Measurements from ENCODE around the gene ZBTB7B. TPM values are rescaled to one million over a fixed set of nuclear protein-coding genes. Genes with fewer than 3 reads are reported as not detected.

Gene ZBTB7B
- total and polyA plus RNA-seq, 9 of the 15 experiments (the other 6 are each of a cell fraction or from before 2014, with no cell fraction given): 0.04 to 46.5 (median 15.2) TPM

DNA sequence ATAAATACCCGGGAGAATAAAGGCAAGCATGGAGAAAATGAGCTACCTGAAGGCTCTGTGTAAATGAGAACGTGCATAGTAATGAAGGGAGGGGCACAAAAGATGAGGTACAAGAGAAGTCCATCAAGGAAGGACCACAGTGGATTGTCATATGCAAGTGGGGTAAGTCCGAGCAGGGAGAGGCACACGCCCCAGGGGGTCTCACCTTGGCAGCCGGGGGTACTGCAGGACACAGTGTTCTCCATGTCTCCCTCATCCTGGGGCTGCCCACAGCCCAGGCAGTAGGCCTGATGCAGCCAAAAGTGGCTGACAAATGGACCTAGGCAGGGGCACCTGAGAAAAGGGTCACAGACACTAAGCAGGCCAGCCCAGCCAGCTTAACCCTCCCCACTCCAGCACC is 21.0 kb downstream of the ZBTB7B start (continued):
- TF ChIP-seq, protein P1, sequence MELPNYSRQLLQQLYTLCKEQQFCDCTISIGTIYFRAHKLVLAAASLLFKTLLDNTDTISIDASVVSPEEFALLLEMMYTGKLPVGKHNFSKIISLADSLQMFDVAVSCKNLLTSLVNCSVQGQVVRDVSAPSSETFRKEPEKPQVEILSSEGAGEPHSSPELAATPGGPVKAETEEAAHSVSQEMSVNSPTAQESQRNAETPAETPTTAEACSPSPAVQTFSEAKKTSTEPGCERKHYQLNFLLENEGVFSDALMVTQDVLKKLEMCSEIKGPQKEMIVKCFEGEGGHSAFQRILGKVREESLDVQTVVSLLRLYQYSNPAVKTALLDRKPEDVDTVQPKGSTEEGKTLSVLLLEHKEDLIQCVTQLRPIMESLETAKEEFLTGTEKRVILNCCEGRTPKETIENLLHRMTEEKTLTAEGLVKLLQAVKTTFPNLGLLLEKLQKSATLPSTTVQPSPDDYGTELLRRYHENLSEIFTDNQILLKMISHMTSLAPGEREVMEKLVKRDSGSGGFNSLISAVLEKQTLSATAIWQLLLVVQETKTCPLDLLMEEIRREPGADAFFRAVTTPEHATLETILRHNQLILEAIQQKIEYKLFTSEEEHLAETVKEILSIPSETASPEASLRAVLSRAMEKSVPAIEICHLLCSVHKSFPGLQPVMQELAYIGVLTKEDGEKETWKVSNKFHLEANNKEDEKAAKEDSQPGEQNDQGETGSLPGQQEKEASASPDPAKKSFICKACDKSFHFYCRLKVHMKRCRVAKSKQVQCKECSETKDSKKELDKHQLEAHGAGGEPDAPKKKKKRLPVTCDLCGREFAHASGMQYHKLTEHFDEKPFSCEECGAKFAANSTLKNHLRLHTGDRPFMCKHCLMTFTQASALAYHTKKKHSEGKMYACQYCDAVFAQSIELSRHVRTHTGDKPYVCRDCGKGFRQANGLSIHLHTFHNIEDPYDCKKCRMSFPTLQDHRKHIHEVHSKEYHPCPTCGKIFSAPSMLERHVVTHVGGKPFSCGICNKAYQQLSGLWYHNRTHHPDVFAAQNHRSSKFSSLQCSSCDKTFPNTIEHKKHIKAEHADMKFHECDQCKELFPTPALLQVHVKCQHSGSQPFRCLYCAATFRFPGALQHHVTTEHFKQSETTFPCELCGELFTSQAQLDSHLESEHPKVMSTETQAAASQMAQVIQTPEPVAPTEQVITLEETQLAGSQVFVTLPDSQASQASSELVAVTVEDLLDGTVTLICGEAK (IDR thresholded peaks at IDR 0.05): no peak
- TF ChIP-seq, protein P1 (CRISPR knock-in tag; IDR thresholded peaks at IDR 0.05): no peak
- TF ChIP-seq MAFK (IDR thresholded peaks at IDR 0.05; ENCODE audit: low read length) (no peak), PYGO2 (tag; IDR thresholded peaks at IDR 0.05) (no peak), HCFC1 (IDR thresholded peaks at IDR 0.05; ENCODE audit: low read depth, low read length) (no peak)

Measured in K562 (cell line).